ENCODE results near the gene TBC1D7.

The TBC1D7 gene

GRCh38 chr6:13285705-13286104 is 42.6 kb downstream of the TBC1D7 start:
- no peak for TF ChIP-seq TCF12 (IDR thresholded peaks at IDR 0.05; ENCODE audit: low read depth)
- no peak for TF ChIP-seq EP300 (IDR thresholded peaks at IDR 0.05; ENCODE audit: borderline replicate concordance)
- no peak for TF ChIP-seq ZBTB7A (IDR thresholded peaks at IDR 0.05; ENCODE audit: low read depth)
- no peak for TF ChIP-seq TAF1 (IDR thresholded peaks at IDR 0.05; ENCODE audit: low read depth)
- no peak for TF ChIP-seq REST (IDR thresholded peaks at IDR 0.05; ENCODE audit: low read depth)
- TF ChIP-seq CREB1 (IDR thresholded peaks at IDR 0.05; ENCODE audit: low read depth), result no peak
- no peak for TF ChIP-seq USF1 (IDR thresholded peaks at IDR 0.05)

GRCh38 chr6:13284646-13285045 is 43.7 kb downstream of the TBC1D7 start:
- TF ChIP-seq CREB1 (IDR thresholded peaks at IDR 0.05; ENCODE audit: low read depth), result no peak
- TF ChIP-seq CEBPB (IDR thresholded peaks at IDR 0.05), result no peak
- no peak for TF ChIP-seq YY1 (IDR thresholded peaks at IDR 0.05; ENCODE audit: low read depth)
- no peak for TF ChIP-seq REST (IDR thresholded peaks at IDR 0.05; ENCODE audit: low read depth)
- no peak for TF ChIP-seq USF1 (IDR thresholded peaks at IDR 0.05)
- TF ChIP-seq NFIC (IDR thresholded peaks at IDR 0.05), result no peak
- no peak for TF ChIP-seq MAX (IDR thresholded peaks at IDR 0.05)
- TF ChIP-seq ZBTB7A (IDR thresholded peaks at IDR 0.05; ENCODE audit: low read depth), result no peak
- TF ChIP-seq TEAD4 (IDR thresholded peaks at IDR 0.05), result no peak
- no peak for TF ChIP-seq EP300 (IDR thresholded peaks at IDR 0.05; ENCODE audit: borderline replicate concordance)
- TF ChIP-seq EGR1 (IDR thresholded peaks at IDR 0.05), result no peak
- no peak for TF ChIP-seq TCF12 (IDR thresholded peaks at IDR 0.05; ENCODE audit: low read depth)
- no peak for TF ChIP-seq TAF1 (IDR thresholded peaks at IDR 0.05; ENCODE audit: low read depth)
- TF ChIP-seq FOXM1 (IDR thresholded peaks at IDR 0.05; ENCODE audit: borderline replicate concordance, low read depth), result no peak
- no peak for TF ChIP-seq RAD21 (IDR thresholded peaks at IDR 0.05; ENCODE audit: low read depth)

- no peak for TF ChIP-seq EP300 (IDR thresholded peaks at IDR 0.05; ENCODE audit: borderline replicate concordance)
- no peak for TF ChIP-seq CREB1 (IDR thresholded peaks at IDR 0.05; ENCODE audit: low read depth)
- TF ChIP-seq MAX (IDR thresholded peaks at IDR 0.05), result no peak
- no peak for TF ChIP-seq TEAD4 (IDR thresholded peaks at IDR 0.05)
- TF ChIP-seq TCF12 (IDR thresholded peaks at IDR 0.05; ENCODE audit: low read depth), result no peak
- TF ChIP-seq REST (IDR thresholded peaks at IDR 0.05; ENCODE audit: low read depth), result no peak
- TF ChIP-seq RAD21 (IDR thresholded peaks at IDR 0.05; ENCODE audit: low read depth), result no peak
- TF ChIP-seq FOXM1 (IDR thresholded peaks at IDR 0.05; ENCODE audit: borderline replicate concordance, low read depth), result no peak
- TF ChIP-seq TAF1 (IDR thresholded peaks at IDR 0.05; ENCODE audit: low read depth), result no peak
- TF ChIP-seq NFIC (IDR thresholded peaks at IDR 0.05), result no peak
- no peak for TF ChIP-seq EGR1 (IDR thresholded peaks at IDR 0.05)
- TF ChIP-seq YY1 (IDR thresholded peaks at IDR 0.05; ENCODE audit: low read depth), result no peak
- no peak for TF ChIP-seq CEBPB (IDR thresholded peaks at IDR 0.05)
- TF ChIP-seq ZBTB7A (IDR thresholded peaks at IDR 0.05; ENCODE audit: low read depth), result no peak
- TF ChIP-seq USF1 (IDR thresholded peaks at IDR 0.05), result no peak
Measured at GRCh38 chr6:13283331-13283730, 45.0 kb downstream of the TBC1D7 start.

- TF ChIP-seq TEAD4 (IDR thresholded peaks at IDR 0.05), result no peak
Measured at GRCh38 chr6:13282393-13283069, 45.8 kb downstream of the TBC1D7 start.
